ENCODE results near the gene RAB10. TPM values are rescaled to one million over a fixed set of nuclear protein-coding genes. Genes with fewer than 3 reads are reported as not detected.

RAB10 gene
- total RNA-seq, 1 donor from 2014 or later, result 130 TPM

DNA sequence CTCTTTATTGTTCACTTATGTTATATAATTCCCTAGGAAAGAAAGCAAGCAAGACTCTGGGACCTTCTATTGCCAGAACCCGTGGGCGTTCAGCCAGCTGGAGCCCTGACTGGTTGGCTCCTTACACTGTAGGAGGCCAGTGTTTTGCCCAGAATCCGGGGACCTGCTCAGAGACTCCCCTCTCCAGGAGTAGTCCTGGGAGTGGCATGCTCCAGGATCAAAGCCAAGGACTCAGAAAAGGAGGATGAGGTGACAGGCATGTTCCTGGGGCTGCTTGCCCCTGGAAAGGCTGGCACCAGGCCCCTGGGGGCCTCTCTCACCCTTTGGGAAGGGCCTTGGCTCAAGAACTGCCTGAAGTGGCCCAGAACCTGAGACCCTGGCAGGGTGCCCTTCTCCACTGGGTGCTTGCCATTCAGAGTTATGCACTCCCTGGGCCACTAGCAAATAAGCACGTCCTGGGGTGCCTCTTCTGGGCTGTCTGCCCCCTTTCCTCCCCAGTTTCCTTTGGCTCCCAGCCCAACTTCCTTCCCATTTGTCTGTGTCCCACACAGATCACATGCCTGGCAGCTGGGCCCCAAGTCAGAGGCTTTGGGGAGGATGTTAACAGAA, 32.0 kb upstream of the RAB10 start:
- no peak for DNase-seq (ENCODE audit: low spot score)
- Mint-ChIP-seq H3K4me3 (ENCODE audit: unreplicated experiment) (peak overlapping the region; percentile 73), H3K9me3 (ENCODE audit: unreplicated experiment) (no peaks in the 10 kb centered on the region), H3K27me3 (ENCODE audit: unreplicated experiment) (peaks cover 6% of the 10 kb centered on the region), H3K4me1 (ENCODE audit: unreplicated experiment) (peaks cover 26% of the 10 kb centered on the region), H3K27ac (ENCODE audit: unreplicated experiment) (no peak overlapping the region), H3K36me3 (ENCODE audit: low read depth, unreplicated experiment) (no peaks in the 10 kb centered on the region)
- TF ChIP-seq, protein P1, sequence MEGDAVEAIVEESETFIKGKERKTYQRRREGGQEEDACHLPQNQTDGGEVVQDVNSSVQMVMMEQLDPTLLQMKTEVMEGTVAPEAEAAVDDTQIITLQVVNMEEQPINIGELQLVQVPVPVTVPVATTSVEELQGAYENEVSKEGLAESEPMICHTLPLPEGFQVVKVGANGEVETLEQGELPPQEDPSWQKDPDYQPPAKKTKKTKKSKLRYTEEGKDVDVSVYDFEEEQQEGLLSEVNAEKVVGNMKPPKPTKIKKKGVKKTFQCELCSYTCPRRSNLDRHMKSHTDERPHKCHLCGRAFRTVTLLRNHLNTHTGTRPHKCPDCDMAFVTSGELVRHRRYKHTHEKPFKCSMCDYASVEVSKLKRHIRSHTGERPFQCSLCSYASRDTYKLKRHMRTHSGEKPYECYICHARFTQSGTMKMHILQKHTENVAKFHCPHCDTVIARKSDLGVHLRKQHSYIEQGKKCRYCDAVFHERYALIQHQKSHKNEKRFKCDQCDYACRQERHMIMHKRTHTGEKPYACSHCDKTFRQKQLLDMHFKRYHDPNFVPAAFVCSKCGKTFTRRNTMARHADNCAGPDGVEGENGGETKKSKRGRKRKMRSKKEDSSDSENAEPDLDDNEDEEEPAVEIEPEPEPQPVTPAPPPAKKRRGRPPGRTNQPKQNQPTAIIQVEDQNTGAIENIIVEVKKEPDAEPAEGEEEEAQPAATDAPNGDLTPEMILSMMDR (IDR thresholded peaks at IDR 0.05; ENCODE audit: unreplicated experiment), result no peak

DNA sequence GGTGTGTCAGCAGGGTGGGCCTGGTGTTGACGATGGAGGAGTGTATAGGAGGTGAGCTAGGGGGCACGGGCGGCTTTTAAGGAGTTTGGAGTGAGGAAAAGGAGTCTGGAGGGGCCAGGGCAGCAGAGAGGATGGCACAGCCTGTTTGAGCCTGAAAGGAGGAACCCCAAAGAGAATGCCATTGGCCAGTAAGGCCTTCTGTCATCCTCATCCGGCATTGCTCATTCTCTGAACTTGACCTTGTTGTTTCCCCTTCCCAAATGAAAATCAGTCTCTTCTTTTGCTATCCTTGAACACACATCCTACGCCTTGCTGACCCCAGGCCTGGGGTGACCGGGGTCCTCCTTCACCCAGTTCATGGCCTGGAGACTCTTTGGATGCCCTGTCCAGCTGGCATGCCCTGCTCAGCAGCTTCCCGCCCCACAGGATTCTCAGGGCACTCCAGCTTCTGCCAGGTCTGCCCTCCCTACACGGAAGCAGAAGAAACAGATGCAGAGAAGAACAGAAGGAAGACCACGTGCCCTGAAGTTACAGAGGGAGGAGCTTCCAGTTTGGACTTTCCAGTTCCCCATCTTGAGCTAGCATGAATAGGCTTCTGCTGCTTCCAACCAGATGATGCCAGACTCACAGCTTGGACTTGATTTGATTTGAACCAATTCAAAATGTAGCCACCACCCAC, 31.1 kb upstream of the RAB10 start:
- Mint-ChIP-seq H3K36me3 (ENCODE audit: low read depth, unreplicated experiment) (no peaks in the 10 kb centered on the region), H3K4me3 (ENCODE audit: unreplicated experiment) (peak overlapping the region; percentile 73), H3K27me3 (ENCODE audit: unreplicated experiment) (peaks cover 6% of the 10 kb centered on the region), H3K9me3 (ENCODE audit: unreplicated experiment) (no peaks in the 10 kb centered on the region), H3K27ac (ENCODE audit: unreplicated experiment) (no peak overlapping the region), H3K4me1 (ENCODE audit: unreplicated experiment) (peaks cover 26% of the 10 kb centered on the region)
- no peak for DNase-seq (ENCODE audit: low spot score)
- TF ChIP-seq, protein P1 (IDR thresholded peaks at IDR 0.05; ENCODE audit: unreplicated experiment), result no peak

DNA sequence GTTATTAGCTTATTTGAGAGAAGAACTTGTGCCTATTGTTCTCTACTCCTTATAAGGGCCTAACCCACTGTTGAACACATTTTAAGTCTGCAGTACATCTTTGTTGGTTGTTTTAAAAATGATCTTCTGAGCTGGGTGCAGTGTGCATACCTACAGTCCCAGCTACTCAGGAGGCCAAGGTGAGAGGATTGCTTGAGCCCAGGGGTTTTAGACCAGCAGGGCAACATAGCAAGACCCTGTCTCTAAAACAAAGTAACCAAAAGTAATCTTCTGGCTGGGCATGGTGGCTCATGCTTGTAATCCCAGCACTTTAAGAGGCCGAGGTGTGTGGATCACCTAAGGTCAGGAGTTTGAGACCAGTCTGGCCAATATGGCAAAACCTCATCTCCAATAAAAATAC, 25.8 kb upstream of the RAB10 start:
- H3K27ac Mint-ChIP-seq (ENCODE audit: unreplicated experiment), result no peak overlapping the region
- H3K4me3 Mint-ChIP-seq (ENCODE audit: unreplicated experiment), result no peak overlapping the region
- H3K9me3 Mint-ChIP-seq (ENCODE audit: unreplicated experiment), result no peaks in the 10 kb centered on the region
- TF ChIP-seq, protein P1 (IDR thresholded peaks at IDR 0.05; ENCODE audit: unreplicated experiment), result no peak
- H3K27me3 Mint-ChIP-seq (ENCODE audit: unreplicated experiment), result peaks cover 4% of the 10 kb centered on the region
- no peak for DNase-seq (ENCODE audit: low spot score)
- H3K4me1 Mint-ChIP-seq (ENCODE audit: unreplicated experiment), result peaks cover 18% of the 10 kb centered on the region
- H3K36me3 Mint-ChIP-seq (ENCODE audit: low read depth, unreplicated experiment), result peaks cover 5% of the 10 kb centered on the region

DNA sequence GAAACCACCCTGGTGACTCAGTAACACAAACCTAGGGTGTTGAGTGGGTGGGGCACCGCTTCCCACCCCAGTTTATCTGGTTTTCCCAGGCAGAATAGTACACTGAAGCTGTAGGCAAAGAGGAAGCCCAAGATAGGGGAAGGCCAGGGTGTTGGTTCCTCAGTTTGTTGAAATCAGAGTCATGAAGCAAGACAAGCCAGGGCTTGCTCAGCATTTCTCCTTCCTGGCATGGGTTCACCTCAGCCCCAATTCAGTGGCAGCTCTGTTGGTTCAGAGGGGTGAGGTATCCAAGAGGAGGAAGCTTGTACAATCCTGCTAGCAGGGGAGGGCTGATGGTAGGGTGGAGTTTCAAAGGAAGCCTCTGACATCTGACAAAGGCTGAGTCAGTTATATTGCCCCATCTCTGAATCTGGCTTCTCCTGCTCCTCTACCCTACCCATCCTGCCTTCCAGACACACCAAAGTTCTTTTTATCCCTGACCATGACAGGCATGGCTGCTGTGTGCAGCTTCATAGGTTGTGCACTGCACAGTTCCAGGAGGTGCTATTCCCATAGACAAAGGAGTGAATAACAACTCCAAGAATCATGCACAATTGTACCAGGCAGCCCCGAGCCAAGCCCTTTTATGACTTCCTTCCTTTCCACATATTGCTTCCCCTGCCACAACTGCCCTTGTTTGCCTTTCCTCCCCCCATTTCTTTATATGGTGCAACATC, 24.9 kb upstream of the RAB10 start:
- TF ChIP-seq, protein P1 (IDR thresholded peaks at IDR 0.05; ENCODE audit: unreplicated experiment), result no peak
- no peak for DNase-seq (ENCODE audit: low spot score)
- no peak overlapping the region for H3K27ac Mint-ChIP-seq (ENCODE audit: unreplicated experiment)
- H3K4me3 Mint-ChIP-seq (ENCODE audit: unreplicated experiment), result no peak overlapping the region
- H3K27me3 Mint-ChIP-seq (ENCODE audit: unreplicated experiment), result peaks cover 1% of the 10 kb centered on the region
- H3K36me3 Mint-ChIP-seq (ENCODE audit: low read depth, unreplicated experiment), result peaks cover 5% of the 10 kb centered on the region
- H3K9me3 Mint-ChIP-seq (ENCODE audit: unreplicated experiment), result no peaks in the 10 kb centered on the region
- peaks cover 15% of the 10 kb centered on the region for H3K4me1 Mint-ChIP-seq (ENCODE audit: unreplicated experiment)

DNA sequence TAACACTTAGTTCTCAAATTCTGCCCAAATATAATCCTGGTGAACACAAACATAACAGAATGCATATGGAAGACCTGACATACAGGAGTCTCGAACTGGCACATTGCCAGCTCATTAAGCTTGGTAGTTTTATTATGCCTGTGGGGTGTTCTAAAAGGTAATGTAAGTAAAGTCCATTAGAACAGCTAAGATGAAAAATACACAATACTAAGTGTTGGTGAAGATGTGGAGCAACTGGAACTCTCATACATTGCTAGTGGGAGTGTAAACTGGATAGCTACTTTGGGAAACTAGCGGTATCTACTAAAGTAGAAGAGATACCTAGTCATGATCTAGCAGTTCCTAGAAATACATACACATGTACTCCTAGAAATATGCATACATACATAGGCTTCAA, 24.3 kb upstream of the RAB10 start:
- DNase-seq (ENCODE audit: low spot score), result no peak
- peaks cover 1% of the 10 kb centered on the region for H3K27me3 Mint-ChIP-seq (ENCODE audit: unreplicated experiment)
- peaks cover 15% of the 10 kb centered on the region for H3K4me1 Mint-ChIP-seq (ENCODE audit: unreplicated experiment)
- TF ChIP-seq, protein P1 (IDR thresholded peaks at IDR 0.05; ENCODE audit: unreplicated experiment), result no peak
- H3K9me3 Mint-ChIP-seq (ENCODE audit: unreplicated experiment), result no peaks in the 10 kb centered on the region
- H3K36me3 Mint-ChIP-seq (ENCODE audit: low read depth, unreplicated experiment), result peaks cover 5% of the 10 kb centered on the region
- no peak overlapping the region for H3K4me3 Mint-ChIP-seq (ENCODE audit: unreplicated experiment)
- no peak overlapping the region for H3K27ac Mint-ChIP-seq (ENCODE audit: unreplicated experiment)

Data from endothelial cell (in vitro differentiated cells).